HFFc6 (cell line): ENCODE results near the gene UBAC2. TPM values are rescaled to one million over a fixed set of nuclear protein-coding genes. Genes with fewer than 3 reads are reported as not detected.

ENCODE experiments used
- DNase-seq: peaks from one replicate; pipeline ENCODE4 v3.0.0-alpha.2; 2018
- H3K27ac Mint-ChIP-seq: 2 replicates; pipeline ENCODE4 v1.8.0; 2020; ENCODE audit warnings: mild to moderate bottlenecking, mixed read lengths
- H3K27me3 Mint-ChIP-seq: 2 replicates; pipeline ENCODE4 v1.8.0; 2021; ENCODE audit warnings: mild to moderate bottlenecking, moderate library complexity, mixed read lengths; ENCODE audit not compliant: insufficient read depth
- H3K36me3 Mint-ChIP-seq: 2 replicates; pipeline ENCODE4 v1.8.0; 2021; ENCODE audit warnings: low read depth, mixed read lengths
- H3K4me1 Mint-ChIP-seq: 2 replicates; pipeline ENCODE4 v1.8.0; 2020; ENCODE audit warnings: low read depth, mixed read lengths
- H3K4me3 Mint-ChIP-seq: 2 replicates; pipeline ENCODE4 v1.8.0; 2020; ENCODE audit warnings: mild to moderate bottlenecking, moderate library complexity, mixed read lengths
- H3K9me3 Mint-ChIP-seq: 2 replicates; pipeline ENCODE4 v1.8.0; 2020; ENCODE audit warnings: mild to moderate bottlenecking, mixed read lengths
- total RNA-seq, 6 experiments: library from RNA; stranded (reverse); fragmentation: NEBNext Ultra II Directional; extraction: Animal tissue kit (Norgen Biotek cat#: 25700); gene quantifications; 2 replicates in 1 of 6; 3 replicates in 5 of 6; pipeline ENCODE4 v1.2.3, GENCODE V29; 2021
- TF ChIP-seq, protein P1 (sequence below): fragments of 200-600 bp; sonication (generic); IDR thresholded peaks from 2 replicates; pipeline ENCODE4 v1.5.0; 2021; ENCODE audit warnings: antibody characterized with exemption, mild to moderate bottlenecking

Gene UBAC2
- total RNA-seq, 6 experiments from 2014 or later = 38.8 to 53.5 (median 46.4) TPM

DNA sequence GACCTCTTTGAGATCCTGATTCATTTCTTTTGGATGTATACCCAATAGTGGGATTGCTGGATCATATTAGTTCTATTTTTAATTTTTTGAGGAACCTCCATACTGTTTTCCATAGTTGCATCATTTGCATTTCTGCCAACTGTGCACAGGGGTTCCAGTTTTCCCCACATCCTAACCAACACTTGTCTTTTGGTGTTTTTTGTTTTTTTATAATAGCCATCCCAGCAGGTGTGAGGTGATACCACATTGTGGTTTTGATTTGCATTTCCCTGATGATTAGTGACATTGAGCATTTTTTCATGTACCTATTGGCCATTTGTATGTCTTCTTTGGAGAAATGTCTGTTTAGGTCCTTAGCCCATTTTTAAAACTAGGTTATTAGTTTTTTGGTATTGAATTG is 125.4 kb downstream of the UBAC2 start:
- H3K36me3 Mint-ChIP-seq = peaks cover 16% of the 10 kb centered on the region
- H3K27ac Mint-ChIP-seq = no peak overlapping the region
- H3K4me1 Mint-ChIP-seq = peaks cover 50% of the 10 kb centered on the region
- DNase-seq = no peak
- H3K27me3 Mint-ChIP-seq = no peaks in the 10 kb centered on the region
- H3K9me3 Mint-ChIP-seq = no peaks in the 10 kb centered on the region
- no peak overlapping the region for H3K4me3 Mint-ChIP-seq
- TF ChIP-seq, protein P1, sequence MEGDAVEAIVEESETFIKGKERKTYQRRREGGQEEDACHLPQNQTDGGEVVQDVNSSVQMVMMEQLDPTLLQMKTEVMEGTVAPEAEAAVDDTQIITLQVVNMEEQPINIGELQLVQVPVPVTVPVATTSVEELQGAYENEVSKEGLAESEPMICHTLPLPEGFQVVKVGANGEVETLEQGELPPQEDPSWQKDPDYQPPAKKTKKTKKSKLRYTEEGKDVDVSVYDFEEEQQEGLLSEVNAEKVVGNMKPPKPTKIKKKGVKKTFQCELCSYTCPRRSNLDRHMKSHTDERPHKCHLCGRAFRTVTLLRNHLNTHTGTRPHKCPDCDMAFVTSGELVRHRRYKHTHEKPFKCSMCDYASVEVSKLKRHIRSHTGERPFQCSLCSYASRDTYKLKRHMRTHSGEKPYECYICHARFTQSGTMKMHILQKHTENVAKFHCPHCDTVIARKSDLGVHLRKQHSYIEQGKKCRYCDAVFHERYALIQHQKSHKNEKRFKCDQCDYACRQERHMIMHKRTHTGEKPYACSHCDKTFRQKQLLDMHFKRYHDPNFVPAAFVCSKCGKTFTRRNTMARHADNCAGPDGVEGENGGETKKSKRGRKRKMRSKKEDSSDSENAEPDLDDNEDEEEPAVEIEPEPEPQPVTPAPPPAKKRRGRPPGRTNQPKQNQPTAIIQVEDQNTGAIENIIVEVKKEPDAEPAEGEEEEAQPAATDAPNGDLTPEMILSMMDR = no peak

GRCh38 chr13:99327126-99327525 is 126.5 kb downstream of the UBAC2 start:
- no peaks in the 10 kb centered on the region for H3K27me3 Mint-ChIP-seq
- H3K27ac Mint-ChIP-seq = no peak overlapping the region
- peaks cover 49% of the 10 kb centered on the region for H3K4me1 Mint-ChIP-seq
- no peak for DNase-seq
- no peak overlapping the region for H3K4me3 Mint-ChIP-seq
- peaks cover 16% of the 10 kb centered on the region for H3K36me3 Mint-ChIP-seq
- TF ChIP-seq, protein P1 = no peak
- H3K9me3 Mint-ChIP-seq = no peaks in the 10 kb centered on the region

GRCh38 chr13:99327761-99328160 is 127.1 kb downstream of the UBAC2 start:
- H3K36me3 Mint-ChIP-seq = peaks cover 16% of the 10 kb centered on the region
- H3K4me1 Mint-ChIP-seq = peaks cover 43% of the 10 kb centered on the region
- no peaks in the 10 kb centered on the region for H3K9me3 Mint-ChIP-seq
- H3K4me3 Mint-ChIP-seq = no peak overlapping the region
- H3K27me3 Mint-ChIP-seq = no peaks in the 10 kb centered on the region
- TF ChIP-seq, protein P1 = no peak
- no peak for DNase-seq
- H3K27ac Mint-ChIP-seq = no peak overlapping the region

DNA sequence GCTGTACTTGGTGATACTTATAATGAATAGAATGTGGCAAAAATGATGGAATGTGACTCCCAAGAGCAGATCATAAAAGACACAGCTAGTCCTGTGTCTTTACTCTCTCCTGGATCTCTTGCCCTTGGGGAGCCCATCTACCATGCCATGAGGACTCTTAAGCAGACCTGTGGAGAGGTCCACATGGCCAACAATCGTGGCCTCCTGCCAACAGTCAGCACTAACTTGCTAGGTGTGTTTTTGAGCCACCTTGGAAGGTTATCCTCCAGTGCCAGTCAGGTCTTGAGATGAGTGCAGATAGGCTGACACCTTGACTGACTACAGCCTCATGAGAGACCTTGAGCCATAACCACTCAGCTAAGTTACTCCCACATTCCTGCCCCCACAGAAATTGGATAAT is 128.8 kb downstream of the UBAC2 start:
- no peak overlapping the region for H3K27ac Mint-ChIP-seq
- TF ChIP-seq, protein P1 = no peak
- peaks cover 26% of the 10 kb centered on the region for H3K4me1 Mint-ChIP-seq
- no peak for DNase-seq
- no peak overlapping the region for H3K4me3 Mint-ChIP-seq
- H3K27me3 Mint-ChIP-seq = no peaks in the 10 kb centered on the region
- no peaks in the 10 kb centered on the region for H3K9me3 Mint-ChIP-seq
- peaks cover 11% of the 10 kb centered on the region for H3K36me3 Mint-ChIP-seq

- TF ChIP-seq, protein P1 = no peak
- Mint-ChIP-seq H3K36me3 (peaks cover 11% of the 10 kb centered on the region), H3K4me3 (no peak overlapping the region), H3K27me3 (no peaks in the 10 kb centered on the region), H3K4me1 (peaks cover 11% of the 10 kb centered on the region; the same call in 1 of the 2 replicates), H3K27ac (no peak overlapping the region), H3K9me3 (no peaks in the 10 kb centered on the region)
- no peak for DNase-seq
Measured at GRCh38 chr13:99330942-99331341, 130.3 kb downstream of the UBAC2 start.

DNA sequence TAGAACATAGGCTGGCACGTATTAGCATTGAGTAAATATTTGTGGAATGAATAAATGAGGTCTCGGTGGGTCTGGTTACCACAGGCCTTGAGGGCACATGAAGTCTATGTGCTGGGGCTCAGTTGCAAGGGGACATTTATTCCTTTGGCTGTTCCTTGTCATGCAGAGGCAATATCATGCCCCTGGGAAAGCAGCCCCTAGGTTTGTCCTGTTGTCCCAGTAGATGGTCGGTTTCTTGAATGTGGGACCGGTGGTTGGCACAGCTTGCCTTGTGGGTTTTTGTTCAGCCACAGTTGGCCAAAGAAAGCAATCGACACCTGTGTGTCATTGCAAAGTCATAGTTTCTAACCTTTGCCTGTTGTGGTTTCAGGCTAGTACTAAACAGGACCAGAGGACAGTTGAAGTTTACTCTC is 131.2 kb downstream of the UBAC2 start:
- H3K4me3 Mint-ChIP-seq = no peak overlapping the region
- H3K27ac Mint-ChIP-seq = no peak overlapping the region
- peaks cover 11% of the 10 kb centered on the region for H3K36me3 Mint-ChIP-seq
- no peaks in the 10 kb centered on the region for H3K27me3 Mint-ChIP-seq
- peaks cover 11% of the 10 kb centered on the region; the same call in 1 of the 2 replicates for H3K4me1 Mint-ChIP-seq
- TF ChIP-seq, protein P1 = no peak
- no peaks in the 10 kb centered on the region for H3K9me3 Mint-ChIP-seq
- DNase-seq = no peak
